ENCODE data around the gene C10orf62. TPM values are rescaled to one million over a fixed set of nuclear protein-coding genes. Genes with fewer than 3 reads are reported as not detected.

Gene C10orf62
- total RNA-seq, 6 donors from 2014 or later, result 0.20 to 7.3 TPM; not detected in 4

- no peaks in the 10 kb centered on the region for H3K4me1 ChIP-seq
- peaks cover 0 to 6% (median 3%) of the 10 kb centered on the region in 4 donors for H3K36me3 ChIP-seq
- H3K4me3 ChIP-seq, result no peak overlapping the region
- no peaks in the 10 kb centered on the region for H3K27me3 ChIP-seq
- ATAC-seq (ENCODE audit: low FRiP score in 2 of 2), result no peak
- H3K27ac ChIP-seq, result no peak overlapping the region
- H3K9me3 ChIP-seq, result no peaks in the 10 kb centered on the region
- WGBS, 2 donors, result 96 to 98% methylated on average over 4 of the region's 4 CpGs
- no peak for DNase-seq
- TF ChIP-seq CTCF (IDR thresholded peaks at IDR 0.05) (no peak), POLR2A (IDR thresholded peaks at IDR 0.05) (no peak), EP300 (IDR thresholded peaks at IDR 0.05) (no peak), POLR2AphosphoS5 (IDR thresholded peaks at IDR 0.05) (no peak)
These were observed 26.2 kb upstream of the C10orf62 start for GRCh38 chr10:97563337-97563736.

GRCh38 chr10:97564776-97565175 is 24.7 kb upstream of the C10orf62 start:
- DNase-seq, result no peak
- no peaks in the 10 kb centered on the region for H3K9me3 ChIP-seq
- peaks cover 10 to 20% (median 14%) of the 10 kb centered on the region in 4 donors for H3K36me3 ChIP-seq
- no peaks in the 10 kb centered on the region for H3K27me3 ChIP-seq
- 83 to 90% methylated on average over 4 of the region's 4 CpGs for WGBS, 2 donors
- no peak overlapping the region for H3K4me3 ChIP-seq
- no peaks in the 10 kb centered on the region for H3K4me1 ChIP-seq
- no peak overlapping the region for H3K27ac ChIP-seq
- no peak for ATAC-seq (ENCODE audit: low FRiP score in 2 of 2)
- TF ChIP-seq POLR2A (IDR thresholded peaks at IDR 0.05) (no peak), CTCF (IDR thresholded peaks at IDR 0.05) (no peak), EP300 (IDR thresholded peaks at IDR 0.05) (no peak), POLR2AphosphoS5 (IDR thresholded peaks at IDR 0.05) (no peak)

- DNase-seq (no peak), ATAC-seq (ENCODE audit: low FRiP score in 2 of 2) (no peak)
- Histone ChIP-seq H3K36me3 (peaks cover 20 to 37% (median 28%) of the 10 kb centered on the region in 4 donors), H3K27me3 (no peaks in the 10 kb centered on the region), H3K27ac (no peak overlapping the region), H3K4me3 (no peak overlapping the region), H3K4me1 (no peaks in the 10 kb centered on the region), H3K9me3 (no peaks in the 10 kb centered on the region)
- TF ChIP-seq EP300 (IDR thresholded peaks at IDR 0.05), result no peak
- TF ChIP-seq POLR2AphosphoS5 (IDR thresholded peaks at IDR 0.05), result no peak
- TF ChIP-seq POLR2A (IDR thresholded peaks at IDR 0.05), result no peak
- no peak for TF ChIP-seq CTCF (IDR thresholded peaks at IDR 0.05)
- WGBS, 2 donors, result 93 to 97% methylated on average over 2 of the region's 2 CpGs
These were observed 23.1 kb upstream of the C10orf62 start for GRCh38 chr10:97566336-97566996.

- peaks cover 3 to 10% (median 9%) of the 10 kb centered on the region in 4 donors for H3K4me1 ChIP-seq
- peaks cover 20 to 39% (median 28%) of the 10 kb centered on the region in 4 donors for H3K36me3 ChIP-seq
- no peak for TF ChIP-seq POLR2AphosphoS5 (IDR thresholded peaks at IDR 0.05)
- TF ChIP-seq CTCF (IDR thresholded peaks at IDR 0.05), result no peak
- no peak for TF ChIP-seq EP300 (IDR thresholded peaks at IDR 0.05)
- no peak for TF ChIP-seq POLR2A (IDR thresholded peaks at IDR 0.05)
- DNase-seq (no peak), ATAC-seq (ENCODE audit: low FRiP score in 2 of 2) (no peak)
- no peaks in the 10 kb centered on the region for H3K9me3 ChIP-seq
- no peak overlapping the region for H3K27ac ChIP-seq
- no peaks in the 10 kb centered on the region for H3K27me3 ChIP-seq
- 89 to 93% methylated on average over 14 to 15 of the region's 15 CpGs for WGBS, 2 donors
- no peak overlapping the region for H3K4me3 ChIP-seq
These were observed 21.6 kb upstream of the C10orf62 start for GRCh38 chr10:97567891-97568290.
